Hematopoietic multipotent progenitor cell (in vitro differentiated cells): ENCODE measurements around the gene EPB41L2. TPM values are rescaled to one million over a fixed set of nuclear protein-coding genes. Genes with fewer than 3 reads are reported as not detected.

Source experiments
- DNase-seq, 3 donors: peaks; one replicate each; pipeline ENCODE4 v3.0.0-alpha.2; 2011 to 2015; ENCODE audit warnings: low read depth in 2 of 3, low spot score in 2 of 3
- total RNA-seq: library from RNA; depleted of rRNA; stranded (reverse); fragments of >200 nt; gene quantifications from one replicate; pipeline ENCODE4 v1.2.3, GENCODE V29; 2012

The EPB41L2 gene
- total RNA-seq, 1 donor, result 7.5 TPM

GRCh38 chr6:130885392-130886192, 177.5 kb downstream of the EPB41L2 start:
- peak; percentile 54 to 90 (median 67) for DNase-seq

GRCh38 chr6:130882370-130882769, 180.7 kb downstream of the EPB41L2 start:
- peak in 1 of 3 donors; percentile 14 for DNase-seq

DNA sequence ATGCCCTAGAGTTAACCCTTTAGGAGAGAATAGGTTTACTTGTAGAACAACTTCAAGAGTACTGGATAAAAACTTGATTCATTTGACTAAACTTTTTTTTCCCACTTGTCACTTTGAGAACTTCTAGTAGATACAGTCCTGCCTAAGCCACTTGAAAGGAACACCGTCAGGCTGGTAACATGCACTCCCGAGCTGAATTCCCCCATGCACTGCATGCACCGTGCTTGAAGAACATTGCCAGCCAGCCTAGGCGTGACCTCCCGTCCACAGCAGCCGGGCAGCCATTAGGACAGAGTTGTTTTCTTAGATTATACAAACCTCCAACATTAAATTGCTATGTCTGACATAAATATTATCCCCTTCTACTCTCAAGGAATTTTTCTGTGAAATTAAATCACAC, 183.2 kb downstream of the EPB41L2 start:
- DNase-seq, result no peak

DNA sequence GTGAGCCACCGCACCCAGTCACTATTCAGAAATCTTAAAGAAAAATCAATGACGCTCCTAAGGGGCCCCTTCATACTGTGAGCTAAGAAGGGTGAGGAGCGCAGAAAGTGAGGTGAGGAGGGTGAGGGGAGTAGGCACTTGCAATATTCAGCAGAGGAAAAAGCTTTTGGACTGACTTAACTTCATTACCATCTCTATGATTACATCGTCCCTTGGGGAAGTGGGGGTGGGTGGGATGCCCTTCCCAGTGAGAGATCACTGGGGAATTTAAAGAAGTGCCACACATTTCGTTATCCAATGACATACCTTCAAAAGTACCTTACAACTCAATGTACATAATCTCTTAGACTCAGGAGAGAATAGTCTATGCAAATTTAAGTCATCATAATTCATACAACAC, 189.3 kb downstream of the EPB41L2 start:
- no peak for DNase-seq

DNA sequence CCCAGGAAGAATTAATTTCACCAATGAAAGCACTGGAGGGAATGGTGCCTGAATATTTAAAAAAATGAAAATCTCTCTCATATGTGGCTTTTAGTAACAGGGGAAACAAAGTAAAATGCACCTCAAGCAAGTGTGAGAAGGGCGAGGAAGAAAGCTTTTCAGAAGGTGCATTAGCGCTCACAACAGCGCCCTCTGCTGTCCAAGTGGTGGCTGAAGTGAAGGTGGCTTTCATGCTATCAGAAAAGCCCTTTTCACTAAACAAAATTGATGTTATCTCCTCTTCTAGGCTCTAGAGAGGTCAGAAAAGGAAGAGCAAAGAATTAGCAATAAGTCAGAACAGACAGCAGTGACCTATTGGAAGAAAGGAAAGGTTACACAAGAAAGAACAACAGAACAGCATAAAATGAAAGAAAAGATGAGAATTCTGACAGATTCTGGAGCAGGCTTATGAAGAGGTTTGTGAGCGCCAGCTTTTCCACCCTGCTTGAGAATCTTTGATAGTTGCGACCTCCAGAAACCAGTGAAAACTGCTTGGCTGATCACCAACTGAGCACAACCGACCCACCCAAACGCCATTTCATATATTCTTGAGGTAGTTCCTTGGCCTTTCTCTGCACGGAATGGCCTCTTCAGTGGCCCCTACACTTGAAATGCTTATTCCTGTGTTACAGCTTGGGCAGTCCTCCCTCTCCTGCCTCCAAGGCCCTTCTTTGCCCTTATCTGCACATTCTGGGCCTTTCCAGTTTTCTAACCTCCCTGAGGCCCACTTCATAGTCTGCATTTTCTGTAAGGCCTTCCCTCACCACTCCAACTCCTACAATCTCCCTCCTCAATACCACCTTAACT, 190.6 kb downstream of the EPB41L2 start:
- DNase-seq, result peak; percentile 35 to 72 (median 50)

DNA sequence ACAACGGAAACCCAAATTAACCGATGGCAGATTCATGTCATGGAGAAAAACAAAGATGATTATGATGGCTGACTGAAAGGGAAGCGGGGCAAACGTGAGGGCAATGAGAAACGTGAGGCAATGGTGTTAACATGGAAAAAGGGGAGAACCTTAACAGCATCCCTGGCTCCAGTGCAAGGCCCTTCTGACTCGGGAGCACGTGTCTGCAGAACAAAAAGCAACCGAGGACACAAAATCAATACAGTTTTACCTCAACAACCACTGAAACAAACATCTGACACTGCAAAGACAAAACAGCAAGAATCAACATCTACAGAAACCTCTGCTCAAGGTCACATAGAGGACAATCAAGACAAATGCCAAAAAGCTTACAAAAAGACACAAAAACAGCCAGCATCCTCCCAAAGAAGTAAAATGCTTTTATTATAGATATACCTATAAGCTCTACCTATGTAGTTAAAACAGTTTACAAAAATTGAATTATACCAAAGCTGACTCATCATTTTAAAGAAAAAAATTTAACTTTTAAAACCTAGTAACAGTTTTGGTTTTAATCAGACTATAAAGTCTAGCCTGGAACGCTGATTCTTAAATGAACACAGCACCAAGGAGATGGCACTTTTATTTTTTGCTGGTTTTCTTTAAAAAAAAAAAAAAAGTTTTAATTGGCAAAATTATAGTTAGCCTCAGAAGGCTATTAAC, 192.7 kb downstream of the EPB41L2 start:
- DNase-seq, result no peak

DNA sequence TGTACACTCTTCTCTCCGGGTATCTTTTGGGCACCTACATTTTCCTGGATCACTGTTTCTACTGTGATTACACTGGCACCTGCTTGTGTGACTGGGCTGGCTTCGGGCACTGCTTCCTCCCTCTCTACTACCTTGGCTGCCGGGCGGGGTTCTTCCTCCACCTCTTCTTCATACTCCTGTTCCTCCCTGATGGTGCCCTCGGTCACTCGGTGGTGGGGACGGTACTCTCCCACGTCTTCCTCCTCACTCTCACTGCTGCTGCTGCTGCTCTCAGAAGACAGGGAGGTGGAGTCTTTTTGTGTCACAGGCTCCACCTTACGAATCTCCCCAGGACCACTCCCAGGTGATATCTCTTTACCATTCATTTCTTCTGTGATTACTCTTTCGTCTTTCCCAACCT, 193.4 kb downstream of the EPB41L2 start:
- DNase-seq, result no peak

DNA sequence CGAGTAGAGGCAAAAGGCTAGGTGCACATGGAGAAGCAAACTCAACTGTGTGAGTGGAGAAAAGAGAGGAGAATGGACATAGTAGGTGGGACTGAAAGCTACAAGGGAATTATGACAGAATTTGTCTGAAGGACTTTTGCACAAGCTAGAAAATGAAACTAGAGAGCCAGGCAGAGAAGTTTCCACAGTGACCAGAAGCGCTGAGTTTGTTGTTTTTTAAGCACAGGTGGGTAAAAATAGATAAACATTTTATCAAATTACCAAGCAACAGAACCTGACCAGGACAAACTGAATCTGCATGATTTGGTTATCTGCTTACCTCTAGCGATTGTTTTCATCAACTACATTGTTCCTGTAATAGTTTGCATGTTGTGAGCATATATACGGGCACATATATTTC, 197.3 kb downstream of the EPB41L2 start:
- no peak for DNase-seq

DNA sequence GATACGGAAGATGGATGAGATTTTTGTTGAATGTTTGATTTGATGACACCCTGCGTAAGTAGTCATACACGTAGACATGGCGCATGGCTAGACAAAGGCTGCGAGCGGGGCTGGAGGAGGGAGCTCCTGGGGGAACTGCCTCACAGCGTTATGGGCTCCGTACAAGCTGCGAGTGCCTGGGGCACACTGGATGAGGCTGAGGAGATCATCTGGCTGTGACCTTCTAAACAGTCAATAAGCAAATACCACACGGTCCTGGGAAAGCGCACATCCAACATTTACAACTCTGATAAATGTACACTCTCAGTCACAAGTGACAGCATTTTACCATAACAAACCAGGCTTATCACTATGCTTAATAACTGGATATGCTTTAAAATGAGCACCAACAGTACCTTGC, 198.7 kb downstream of the EPB41L2 start:
- no peak for DNase-seq

DNA sequence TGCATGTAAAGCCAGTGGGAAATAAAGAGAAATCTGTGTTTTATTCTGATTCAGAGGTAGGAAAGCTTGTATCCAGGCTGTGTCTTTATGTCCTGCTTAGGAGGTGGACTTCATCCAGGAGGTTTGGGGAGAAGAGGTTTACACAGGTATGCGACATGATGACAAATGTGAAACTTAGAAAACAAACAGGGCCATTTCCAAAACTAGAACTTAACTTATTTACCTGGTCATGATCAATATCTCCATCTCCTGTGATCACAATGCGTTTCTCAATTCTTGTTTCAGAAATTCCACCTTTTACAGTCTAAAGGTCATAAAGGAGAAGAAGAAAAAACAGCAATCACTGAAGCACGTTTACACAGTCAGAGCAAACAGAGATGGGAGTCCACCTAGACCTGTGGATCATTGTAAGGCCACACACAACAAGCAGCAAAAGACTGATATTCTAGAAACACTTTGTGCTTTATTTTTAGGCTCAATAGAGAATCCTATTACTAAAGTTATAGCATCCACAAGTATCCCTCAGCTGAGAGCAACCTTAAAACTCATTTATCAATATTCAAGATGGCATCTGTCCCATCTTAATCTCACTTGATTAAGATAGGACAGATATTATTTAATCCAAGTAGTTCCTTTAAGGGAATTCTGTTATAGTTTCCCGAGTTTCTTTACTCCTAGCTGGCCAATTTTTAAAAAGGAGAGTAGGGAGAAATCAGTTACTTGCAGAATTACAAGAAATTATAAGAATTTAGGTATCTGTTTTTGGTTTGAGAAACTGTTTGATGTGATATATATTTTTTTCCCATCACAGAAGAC, 199.4 kb downstream of the EPB41L2 start:
- DNase-seq, result no peak

DNA sequence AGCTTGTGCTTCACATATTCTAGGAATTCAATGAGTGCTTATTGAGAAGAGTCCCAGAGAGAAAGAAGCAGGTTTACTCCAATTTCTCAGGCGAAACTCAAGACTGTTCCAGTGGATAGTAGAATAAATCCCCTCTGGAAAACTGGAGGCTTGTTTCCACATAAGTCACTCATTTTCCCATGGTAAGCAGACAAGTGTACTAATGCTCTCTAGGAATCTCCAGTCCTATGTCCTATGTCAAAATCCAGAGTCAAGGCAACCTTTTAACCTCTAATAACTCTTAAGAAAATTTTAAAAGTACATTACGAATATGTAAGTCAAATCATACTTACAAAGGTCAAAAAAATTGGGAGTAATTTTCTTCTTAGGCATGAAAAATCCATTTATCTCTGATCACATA, 200.7 kb downstream of the EPB41L2 start:
- no peak for DNase-seq

GRCh38 chr6:130859161-130859867, 203.7 kb downstream of the EPB41L2 start:
- DNase-seq, result no peak

- no peak for DNase-seq
Measured at GRCh38 chr6:130858498-130859160, 204.4 kb downstream of the EPB41L2 start.

GRCh38 chr6:130858054-130858453, 205.0 kb downstream of the EPB41L2 start:
- DNase-seq, result no peak

GRCh38 chr6:130853555-130854183, 209.4 kb downstream of the EPB41L2 start:
- no peak for DNase-seq

DNA sequence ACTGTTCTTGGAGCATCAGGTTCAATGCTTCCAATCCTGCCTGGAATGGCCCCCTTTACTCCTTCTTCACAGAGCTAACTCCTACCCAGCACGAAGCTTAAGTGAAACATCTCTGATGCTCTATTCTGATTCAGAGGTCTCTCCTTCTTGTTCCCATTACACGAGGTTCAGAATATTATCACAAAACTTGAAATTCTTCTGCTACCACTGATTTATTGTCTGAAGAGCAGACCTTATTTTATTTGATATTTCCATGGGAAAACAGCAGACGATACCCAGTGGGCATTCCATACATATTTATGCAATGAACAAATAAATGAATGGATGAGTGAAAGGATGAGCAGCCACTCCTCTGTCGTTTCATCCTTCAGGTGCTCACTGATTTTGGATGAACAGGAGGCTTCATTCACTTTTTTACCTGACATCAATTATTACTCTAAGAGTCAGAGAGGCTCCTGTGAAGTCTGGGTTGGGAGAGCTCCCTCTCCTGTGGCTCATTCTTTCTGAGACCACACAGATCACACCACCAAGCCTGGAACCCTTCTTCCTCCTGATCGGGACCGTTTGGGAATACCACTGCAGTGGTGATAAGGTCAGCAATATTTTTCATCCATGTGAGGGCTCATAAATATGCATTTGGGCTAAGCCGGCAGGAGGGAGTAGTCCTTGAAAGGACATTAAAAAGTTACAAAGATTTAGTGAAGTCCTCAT, 210.0 kb downstream of the EPB41L2 start:
- no peak for DNase-seq

- DNase-seq, result no peak
Measured at GRCh38 chr6:130851026-130851425, 212.0 kb downstream of the EPB41L2 start.

GRCh38 chr6:130849594-130849993, 213.5 kb downstream of the EPB41L2 start:
- DNase-seq, result no peak
